ENCODE data around the gene MT1A.
"Not testable (repeated sequence)": the region's sequence is repeated elsewhere in the genome, so short reads cannot be mapped to it uniquely, and the experiment has no call there.

MT1A gene

GRCh38 chr16:56669840-56670619 is 31.6 kb downstream of the MT1A start (continued):
- TF ChIP-seq TSHZ2 (CRISPR knock-in tag; IDR thresholded peaks at IDR 0.05): no peak
- no peak for TF ChIP-seq PPARA (CRISPR knock-in tag; IDR thresholded peaks at IDR 0.05; ENCODE audit: borderline replicate concordance)
- no peak for TF ChIP-seq CSDC2 (CRISPR knock-in tag; IDR thresholded peaks at IDR 0.05)
- TF ChIP-seq RARB (CRISPR knock-in tag; IDR thresholded peaks at IDR 0.05): no peak
- TF ChIP-seq ARNTL (CRISPR knock-in tag; IDR thresholded peaks at IDR 0.05; ENCODE audit: borderline replicate concordance, low read depth): no peak
- no peak for TF ChIP-seq ZNF565 (CRISPR knock-in tag; conservative IDR thresholded peaks at IDR 0.05; ENCODE audit: low read depth)
- TF ChIP-seq GLIS3 (CRISPR knock-in tag; IDR thresholded peaks at IDR 0.05): no peak
- TF ChIP-seq TCF4 (CRISPR knock-in tag; IDR thresholded peaks at IDR 0.05; ENCODE audit: borderline replicate concordance): no peak
- no peak for TF ChIP-seq PATZ1 (CRISPR knock-in tag; IDR thresholded peaks at IDR 0.05; ENCODE audit: borderline replicate concordance)
- TF ChIP-seq CREB5 (CRISPR knock-in tag; IDR thresholded peaks at IDR 0.05; ENCODE audit: low read depth): no peak
- no peak for TF ChIP-seq ZNF70 (CRISPR knock-in tag; IDR thresholded peaks at IDR 0.05)
- no peak for TF ChIP-seq ZC3H10 (CRISPR knock-in tag; IDR thresholded peaks at IDR 0.05)
- TF ChIP-seq OSR1 (CRISPR knock-in tag; IDR thresholded peaks at IDR 0.05): no peak

- TF ChIP-seq OSR1 (CRISPR knock-in tag; IDR thresholded peaks at IDR 0.05): no peak
- TF ChIP-seq TOX (CRISPR knock-in tag; IDR thresholded peaks at IDR 0.05; ENCODE audit: borderline replicate concordance): no peak
- TF ChIP-seq PATZ1 (CRISPR knock-in tag; IDR thresholded peaks at IDR 0.05; ENCODE audit: borderline replicate concordance): no peak
- TF ChIP-seq TCF4 (CRISPR knock-in tag; IDR thresholded peaks at IDR 0.05; ENCODE audit: borderline replicate concordance): no peak
- no peak for TF ChIP-seq CREB5 (CRISPR knock-in tag; IDR thresholded peaks at IDR 0.05; ENCODE audit: low read depth)
- TF ChIP-seq ZFP30 (CRISPR knock-in tag; IDR thresholded peaks at IDR 0.05): no peak
- TF ChIP-seq CSRNP3 (CRISPR knock-in tag; IDR thresholded peaks at IDR 0.05): no peak
- ATAC-seq: no peak
Observed at GRCh38 chr16:56670620-56670934, 32.1 kb downstream of the MT1A start.

- ATAC-seq: not testable (repeated sequence)
Observed at GRCh38 chr16:56671691-56672090, 33.2 kb downstream of the MT1A start.

- not testable (repeated sequence) for ATAC-seq
Observed at GRCh38 chr16:56672171-56672570, 33.7 kb downstream of the MT1A start.
